Iris pigment epithelial cell (primary cell): ENCODE measurements around the gene EIF2B1.
A peak's percentile ranks its signal among the peaks of the same experiment; 100 is the strongest.
"Not testable (repeated sequence)": the region's sequence is repeated elsewhere in the genome, so short reads cannot be mapped to it uniquely, and the experiment has no call there.

Experiments used
- DNase-seq: peaks from one replicate; pipeline ENCODE4 v3.0.0-alpha.2; 2011; ENCODE audit warnings: low read depth

EIF2B1 gene

DNA sequence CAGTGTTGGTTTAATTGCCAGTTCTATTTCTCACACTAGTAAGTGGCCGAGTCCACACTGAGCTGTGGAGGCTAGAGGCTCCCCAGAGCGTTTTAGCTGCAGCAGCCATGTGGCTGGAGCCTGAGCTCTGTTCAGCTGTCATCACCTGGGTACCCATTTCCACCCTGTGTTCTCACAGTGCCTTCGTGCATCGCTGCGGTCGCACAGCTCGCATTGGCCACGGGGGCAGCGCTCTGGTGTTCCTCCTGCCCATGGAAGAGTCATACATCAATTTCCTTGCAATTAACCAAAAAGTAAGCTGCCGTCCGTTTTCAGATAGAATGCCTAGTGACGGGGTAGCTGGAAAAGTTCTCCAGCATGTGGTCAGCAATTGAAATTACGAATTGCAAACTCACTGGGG is 15.9 kb downstream of the EIF2B1 start:
- DNase-seq, result no peak

DNA sequence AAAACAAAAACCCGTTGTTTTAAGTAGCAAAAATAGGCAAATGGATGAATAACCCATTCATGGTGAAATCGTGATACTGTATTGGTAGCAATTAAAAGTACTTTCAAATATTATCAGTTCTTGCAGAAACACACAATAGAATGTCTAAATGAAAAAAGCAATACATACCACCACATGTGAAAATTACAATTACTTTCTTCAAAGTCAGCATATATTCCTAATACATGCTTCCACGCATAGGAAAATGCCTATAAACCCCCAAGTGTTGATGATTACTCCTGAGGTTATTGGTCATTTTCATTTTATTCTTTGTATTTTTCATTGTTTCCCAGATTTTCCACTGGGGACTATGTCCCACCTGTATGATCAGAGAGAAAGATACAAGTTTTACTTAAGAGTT is 16.3 kb downstream of the EIF2B1 start:
- no peak for DNase-seq

DNA sequence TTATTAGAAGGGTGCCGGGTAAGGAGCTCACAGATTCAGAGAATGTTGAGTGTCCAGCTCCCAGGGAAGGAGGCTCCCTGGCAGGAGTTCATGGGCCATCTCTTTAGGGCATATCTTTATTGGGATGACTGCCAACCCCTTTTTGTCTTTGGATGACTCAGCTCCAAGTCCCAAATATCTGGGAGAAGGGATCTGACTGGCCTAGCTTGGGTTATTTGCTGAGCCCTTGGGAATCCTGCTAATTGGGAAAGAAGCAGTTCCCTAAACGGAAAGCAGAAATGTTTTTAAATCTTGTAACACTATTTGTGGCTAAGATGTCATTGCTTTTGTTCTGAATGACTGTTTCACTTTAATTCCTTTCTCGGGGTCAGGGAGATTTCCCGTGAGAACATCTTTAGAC is 19.0 kb downstream of the EIF2B1 start:
- DNase-seq, result peak; percentile 6

DNA sequence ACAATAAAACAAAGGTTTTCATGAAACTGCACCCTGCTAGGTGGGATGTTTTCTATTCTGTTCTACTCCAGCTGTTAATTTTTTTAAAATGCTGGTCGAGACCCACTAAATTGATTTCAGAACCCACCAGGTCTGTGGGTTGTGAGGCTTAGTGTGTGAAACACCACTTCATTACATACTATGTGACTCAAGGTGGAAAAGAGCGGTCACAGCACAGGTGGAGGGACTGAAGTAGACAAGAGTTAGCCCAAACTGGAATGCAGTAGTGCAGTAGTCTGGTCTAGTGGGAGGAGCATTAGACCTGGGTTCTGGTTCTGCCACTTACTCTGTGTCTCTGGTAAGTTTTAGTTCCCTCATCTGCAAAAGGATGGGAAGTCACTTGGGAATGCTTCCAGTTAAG is 19.4 kb downstream of the EIF2B1 start:
- DNase-seq, result no peak

DNA sequence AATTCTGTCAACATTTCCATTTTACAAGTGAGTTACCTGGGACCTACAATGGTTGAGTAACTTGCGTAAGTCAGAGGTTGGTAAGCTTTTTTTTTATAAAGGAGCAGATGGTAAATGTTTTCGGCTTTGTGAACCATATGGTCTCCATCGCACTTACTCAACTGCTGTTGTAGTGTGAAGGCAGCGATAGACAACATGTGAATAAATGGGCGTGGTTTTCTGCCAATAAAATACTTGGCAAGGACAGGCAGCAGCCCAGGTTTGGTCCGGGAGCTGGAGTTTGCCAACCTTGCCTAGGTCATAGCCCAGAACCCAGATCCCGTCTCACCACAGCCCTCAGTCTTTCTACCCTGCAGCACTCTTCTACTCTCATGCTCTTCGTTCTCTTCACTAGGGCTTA is 25.3 kb downstream of the EIF2B1 start:
- DNase-seq, result no peak

DNA sequence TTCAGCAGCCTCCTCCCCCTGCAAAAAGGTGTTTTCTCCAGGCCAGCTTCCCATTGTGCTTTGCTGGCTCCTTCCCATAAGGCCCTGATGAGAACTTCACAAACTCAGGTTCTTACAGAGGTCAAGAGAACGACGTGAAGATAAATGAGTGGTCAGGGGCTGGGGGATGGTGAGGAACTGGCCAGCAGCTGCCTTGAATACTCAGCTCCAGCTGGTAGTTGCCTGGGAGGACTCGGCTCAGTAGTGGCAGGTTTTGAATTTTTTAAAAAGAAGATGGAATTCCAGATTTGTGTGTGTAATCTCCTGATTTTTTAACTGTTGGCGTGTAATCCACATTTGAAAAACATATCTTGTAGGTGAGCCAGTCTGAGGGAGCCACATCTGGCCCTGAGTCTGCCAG is 25.7 kb downstream of the EIF2B1 start:
- no peak for DNase-seq

DNA sequence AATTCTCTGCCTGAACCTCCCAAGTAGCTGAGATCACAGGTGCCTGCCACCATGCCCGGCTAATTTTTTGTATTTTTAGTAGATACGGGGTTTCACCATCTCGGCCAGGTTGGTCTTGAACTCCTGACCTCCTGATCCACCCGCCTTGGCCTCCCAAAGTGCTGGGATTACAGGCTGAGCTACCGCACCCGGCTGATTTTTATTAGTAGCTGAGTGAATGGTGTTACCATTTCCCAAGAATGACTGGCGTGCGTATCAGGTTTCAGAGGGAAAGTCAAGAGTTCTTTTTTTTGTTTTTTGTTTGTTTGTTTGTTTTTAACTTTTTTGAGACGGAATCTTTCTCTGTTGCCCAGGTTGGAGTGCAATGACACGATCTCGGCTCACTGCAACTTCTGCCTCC is 30.0 kb downstream of the EIF2B1 start:
- DNase-seq, result not testable (repeated sequence)

DNA sequence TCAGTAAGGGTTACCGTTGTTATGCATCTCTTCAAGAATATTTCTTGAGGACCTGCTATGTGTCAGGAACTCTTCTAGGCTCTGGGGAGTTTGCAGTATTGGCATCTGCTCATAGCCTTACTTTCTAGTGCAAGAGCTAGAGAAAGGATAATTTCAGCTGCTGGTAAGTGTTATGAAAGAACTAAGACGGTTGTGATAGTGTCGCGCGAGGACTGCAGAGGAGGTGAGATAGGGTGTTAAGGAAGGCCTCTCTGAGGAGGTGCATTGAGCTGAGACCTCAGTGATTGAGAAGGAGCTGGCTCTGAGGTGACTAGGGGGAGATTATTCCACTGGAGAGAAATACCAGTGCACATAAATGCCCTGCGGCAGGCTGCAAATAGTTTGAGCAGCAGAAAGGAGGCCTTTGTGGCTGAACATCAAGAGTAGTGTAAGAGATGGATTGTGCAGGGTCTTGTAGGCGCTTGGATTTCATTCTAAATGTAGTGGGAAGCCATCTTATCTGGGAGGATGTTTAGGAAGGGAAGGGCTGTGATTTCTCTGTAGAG is 30.8 kb downstream of the EIF2B1 start:
- peak; percentile 52 for DNase-seq

DNA sequence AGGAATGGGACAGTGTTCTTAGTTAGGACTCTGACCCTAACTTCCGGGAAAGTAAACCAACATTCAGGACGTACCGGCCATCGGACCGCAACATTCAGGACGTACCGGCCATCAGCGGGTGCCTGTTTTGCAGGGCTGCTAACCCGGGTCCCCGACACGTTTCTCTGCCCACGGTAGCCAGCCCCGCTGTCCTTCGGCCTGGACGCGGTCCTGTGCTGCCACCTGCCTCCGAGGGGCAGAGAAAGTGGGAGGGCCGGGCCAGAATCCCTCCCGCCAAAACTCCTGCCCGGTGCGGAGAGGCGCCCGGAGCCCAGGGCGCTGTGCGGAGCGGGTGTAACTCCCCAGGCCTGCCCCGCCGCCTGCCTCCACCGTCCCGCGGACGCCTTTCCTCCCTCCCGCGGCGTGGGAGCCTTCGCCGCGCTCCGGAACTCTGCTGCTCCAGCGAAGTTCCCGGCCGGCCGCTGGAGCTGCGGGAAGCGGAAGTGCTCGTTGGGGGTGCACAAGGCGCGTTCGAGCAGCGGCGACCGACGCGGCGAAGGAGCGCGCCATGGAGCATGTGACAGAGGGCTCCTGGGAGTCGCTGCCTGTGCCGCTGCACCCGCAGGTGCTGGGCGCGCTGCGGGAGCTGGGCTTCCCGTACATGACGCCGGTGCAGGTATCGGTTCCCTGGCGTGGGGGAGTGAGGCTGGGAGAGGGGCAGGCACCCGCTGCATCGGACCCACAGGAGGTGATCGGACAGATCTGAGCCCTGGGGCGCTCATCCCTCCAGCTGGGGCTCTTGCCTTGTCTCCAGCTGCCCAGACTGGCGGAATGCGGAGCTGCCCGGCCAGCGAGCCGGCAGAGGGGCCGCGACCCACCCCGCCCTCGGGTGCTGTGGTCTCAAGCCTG is 31.6 kb downstream of the EIF2B1 start, which contains the start of gene DDX55:
Gene DDX55, plus strand, starts transcription at position 498 of the 888 bp plus-strand sequence. Its CDS starts 50 bp downstream, at position 548.
- DNase-seq, result peak; percentile 86

DNA sequence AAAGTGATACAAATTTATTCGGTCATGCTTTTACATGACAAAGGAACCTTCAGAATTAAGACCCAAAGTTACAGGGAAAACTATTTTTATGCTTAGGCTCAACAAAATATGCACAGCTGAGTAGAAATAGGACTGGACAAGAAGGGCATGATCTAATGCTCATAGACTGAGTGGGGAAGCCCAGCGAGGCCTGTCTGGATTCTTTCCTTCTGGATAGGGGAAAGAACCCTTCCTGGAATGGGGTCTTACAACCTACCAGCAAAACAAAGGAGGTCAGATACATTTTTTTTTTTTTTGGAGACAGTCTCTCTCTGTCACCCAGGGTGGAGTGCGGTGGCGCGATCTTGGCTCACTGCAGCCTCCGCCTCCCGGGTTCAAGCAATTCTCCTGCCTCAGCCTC is 33.8 kb downstream of the EIF2B1 start:
- DNase-seq, result no peak

DNA sequence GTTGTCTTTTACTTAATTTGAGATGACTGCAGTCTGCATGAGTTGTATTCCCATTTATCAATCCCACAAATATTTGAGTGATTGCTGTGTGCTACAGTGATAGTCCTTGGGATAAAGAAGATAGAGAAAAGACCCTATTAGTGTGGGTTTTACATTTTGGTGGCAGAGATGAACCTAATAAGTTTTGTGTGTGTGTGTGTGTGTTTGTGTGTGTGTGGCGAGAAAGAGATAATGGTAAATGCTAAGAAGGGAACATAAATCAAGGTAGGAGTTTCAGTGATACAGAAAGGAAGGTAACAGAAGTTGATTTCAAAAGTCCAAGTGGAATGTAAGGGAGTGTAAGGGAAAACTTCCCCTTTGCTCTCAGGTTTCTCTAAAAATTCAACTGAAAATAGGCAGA is 34.2 kb downstream of the EIF2B1 start:
- no peak for DNase-seq

DNA sequence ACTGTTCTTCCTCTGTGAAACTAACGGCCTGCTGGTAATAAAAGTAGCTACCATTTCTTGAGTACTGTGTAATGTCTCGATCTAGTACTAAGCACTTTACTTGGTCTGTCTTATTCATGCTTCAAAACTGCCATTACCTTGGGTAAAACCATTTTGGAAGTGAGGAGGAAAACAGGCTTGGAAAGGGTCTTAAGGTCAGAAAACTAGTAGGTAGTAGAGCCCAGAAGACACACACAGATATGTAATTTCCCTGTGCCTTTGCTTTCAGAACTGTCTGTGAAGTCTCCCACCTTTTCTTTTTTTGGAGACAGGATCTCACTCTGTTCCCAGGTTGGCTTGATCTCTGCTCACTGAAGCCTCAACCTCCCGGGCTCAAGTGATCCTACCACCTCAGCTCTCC is 35.0 kb downstream of the EIF2B1 start:
- no peak for DNase-seq

DNA sequence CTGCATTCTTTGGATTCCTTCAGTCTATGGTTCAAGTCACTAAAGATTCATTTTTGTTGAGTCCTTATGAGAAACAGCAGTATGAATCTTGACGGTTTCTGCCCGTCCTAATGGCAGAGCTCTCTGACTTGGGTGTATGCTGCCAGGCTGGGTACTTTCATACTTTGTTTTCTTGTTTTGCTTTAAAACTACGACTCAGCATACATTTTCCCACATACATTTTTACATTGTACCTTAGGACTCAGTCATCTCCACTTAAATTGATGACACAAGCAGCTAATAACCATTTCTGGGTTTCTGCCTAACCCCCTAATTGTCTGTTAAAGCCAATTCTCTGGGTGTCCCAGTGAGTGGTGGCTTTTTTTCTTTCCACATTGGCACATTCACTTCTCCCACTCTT is 36.4 kb downstream of the EIF2B1 start:
- DNase-seq, result no peak

DNA sequence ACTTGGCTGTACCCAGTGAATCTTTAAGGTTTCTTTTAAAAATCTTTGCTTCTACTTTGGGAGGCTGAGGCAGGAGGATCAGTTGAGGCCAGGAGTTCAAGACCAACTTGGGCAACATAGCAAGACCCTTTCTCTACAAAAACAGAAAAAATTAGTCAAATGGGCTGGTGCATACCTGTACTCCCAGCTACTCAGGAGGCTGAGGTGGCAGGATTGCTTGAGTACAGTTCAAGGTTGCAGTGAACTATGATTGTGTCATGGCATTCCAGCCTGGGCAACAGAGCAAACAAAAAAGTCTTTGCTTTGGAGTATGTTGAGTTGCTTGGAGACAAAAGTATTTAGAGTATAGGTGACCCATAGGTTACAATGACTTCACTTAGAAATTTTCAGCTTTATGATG is 37.8 kb downstream of the EIF2B1 start:
- DNase-seq, result peak; percentile 21

DNA sequence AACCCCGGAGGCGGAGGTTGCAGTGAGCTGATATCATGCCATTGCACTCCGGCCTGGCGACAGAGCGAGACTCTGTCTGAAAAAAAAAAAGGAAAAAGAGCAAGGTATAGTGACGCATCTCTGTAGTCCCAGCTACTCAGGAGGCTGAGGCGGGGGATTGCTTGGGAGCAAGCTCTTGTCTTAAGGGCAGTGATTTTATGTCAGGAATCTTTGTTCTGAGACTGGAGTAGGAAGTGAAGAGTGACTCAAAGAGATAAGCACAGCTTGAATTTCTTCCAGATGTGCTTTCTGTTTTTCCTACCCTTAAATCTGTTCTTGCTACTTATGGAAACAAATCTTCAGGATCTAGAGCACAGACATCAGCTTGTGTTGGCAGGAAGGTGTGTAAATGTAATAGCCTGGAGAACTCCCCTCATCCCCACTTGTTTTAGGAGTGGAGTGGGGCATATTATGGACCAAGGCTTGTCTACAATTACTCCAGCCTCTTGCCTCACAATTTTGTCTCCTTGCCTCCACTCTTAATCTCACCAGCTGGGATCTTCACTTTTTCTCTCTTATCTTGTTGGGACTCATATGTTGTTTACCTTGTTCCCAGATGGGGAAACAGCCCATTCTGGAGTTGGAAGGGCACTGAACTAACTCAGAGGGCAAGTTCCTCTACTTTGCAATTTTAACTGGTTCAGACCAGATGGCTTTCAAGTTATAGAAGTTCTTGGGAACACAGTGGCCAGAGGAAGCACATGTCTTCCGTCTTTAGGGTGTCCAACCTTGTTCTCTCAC is 41.6 kb downstream of the EIF2B1 start:
- DNase-seq, result peak; percentile 85

DNA sequence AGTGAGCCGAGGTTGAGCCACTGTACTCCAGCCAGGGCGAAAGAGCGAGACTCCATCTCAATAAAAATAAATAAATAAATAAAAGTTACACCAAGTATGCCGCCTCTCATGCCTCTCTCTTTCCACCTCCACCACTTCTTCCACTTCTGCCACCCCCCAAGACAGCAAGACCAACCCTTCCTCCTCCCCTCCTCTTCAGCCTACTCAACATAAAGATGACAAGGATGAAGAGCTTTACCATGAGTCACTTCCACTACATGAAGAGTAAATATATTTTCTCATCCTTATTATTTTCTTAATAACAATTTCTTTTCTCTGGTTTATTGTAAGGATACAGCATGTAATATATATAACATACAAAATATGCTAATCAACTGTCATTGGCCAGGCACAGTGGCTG is 52.7 kb downstream of the EIF2B1 start:
- DNase-seq, result peak; percentile 45

DNA sequence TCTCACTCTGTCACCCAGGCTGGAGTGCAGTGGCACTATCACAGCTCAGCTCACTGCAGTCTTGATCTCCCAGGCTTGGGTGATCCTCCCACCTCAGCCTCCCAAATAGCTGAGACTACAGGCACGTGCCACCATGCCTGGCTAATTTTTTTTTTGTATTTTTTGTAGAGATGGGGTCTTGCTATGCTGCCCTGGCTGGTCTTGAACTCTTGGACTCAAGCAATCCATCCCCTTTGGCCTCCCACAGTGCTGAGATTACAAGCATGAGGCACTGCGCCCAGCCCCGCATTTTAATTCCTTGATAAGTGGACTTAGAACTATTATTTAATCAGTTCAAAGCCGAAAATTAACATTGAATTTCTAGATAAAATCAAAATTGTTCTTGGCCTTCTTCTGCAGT is 54.7 kb downstream of the EIF2B1 start:
- DNase-seq, result not testable (repeated sequence)

DNA sequence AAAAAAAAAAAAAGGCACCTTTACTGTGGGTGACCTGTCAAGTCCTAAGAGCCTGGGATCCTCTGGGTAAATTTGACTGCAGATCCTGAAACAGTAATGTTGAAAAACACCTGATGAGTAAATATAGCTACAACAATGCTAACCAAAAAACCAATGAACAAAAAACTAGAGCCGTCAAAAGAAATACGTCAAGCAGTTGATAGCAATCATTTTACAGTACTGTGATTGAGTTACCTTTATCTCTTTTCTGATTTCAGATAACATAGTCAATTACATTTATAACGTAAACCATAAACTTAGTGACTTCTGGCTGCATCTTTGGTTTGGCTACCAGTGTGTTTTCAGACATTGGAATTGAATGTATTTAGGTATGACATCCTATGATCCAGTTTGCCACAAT is 55.2 kb downstream of the EIF2B1 start:
- DNase-seq, result no peak

DNA sequence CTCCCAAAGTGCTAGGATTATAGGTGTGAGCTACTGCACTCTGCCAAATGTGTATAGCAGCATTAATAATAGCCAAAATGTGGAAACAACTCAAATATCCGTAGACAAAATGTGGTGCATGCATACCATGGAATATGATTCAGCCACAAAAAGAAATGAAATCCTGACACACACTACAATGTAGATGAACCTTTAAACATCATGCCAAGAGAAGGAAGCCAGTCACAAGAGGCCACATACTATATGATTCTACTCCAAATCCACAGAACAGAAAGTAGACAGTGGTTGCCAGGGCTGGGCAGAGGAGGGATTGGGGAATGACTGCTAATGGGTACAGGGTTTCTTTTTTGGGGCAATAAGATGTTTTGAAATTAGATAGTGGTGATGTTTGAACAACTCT is 56.9 kb downstream of the EIF2B1 start:
- peak; percentile 12 for DNase-seq

DNA sequence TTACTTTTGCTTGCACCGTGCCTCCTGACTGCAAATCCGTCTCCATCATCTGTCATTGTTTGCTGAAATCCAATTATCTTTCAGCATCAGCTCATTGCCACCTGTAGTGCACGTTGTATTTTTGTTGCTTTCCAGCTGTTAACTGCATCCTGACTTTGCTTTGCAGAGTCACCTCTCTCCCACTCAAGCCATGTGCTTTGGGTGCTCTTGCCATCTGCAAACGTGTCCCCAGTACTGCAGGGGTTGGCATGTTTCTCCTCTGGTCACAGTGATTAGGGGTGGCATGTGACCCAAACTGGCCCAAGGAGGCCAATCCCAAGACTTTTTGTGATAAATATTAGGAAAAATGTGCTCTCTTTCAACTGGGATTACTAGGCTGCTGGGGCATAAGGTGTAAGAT is 59.6 kb downstream of the EIF2B1 start:
- no peak for DNase-seq

DNA sequence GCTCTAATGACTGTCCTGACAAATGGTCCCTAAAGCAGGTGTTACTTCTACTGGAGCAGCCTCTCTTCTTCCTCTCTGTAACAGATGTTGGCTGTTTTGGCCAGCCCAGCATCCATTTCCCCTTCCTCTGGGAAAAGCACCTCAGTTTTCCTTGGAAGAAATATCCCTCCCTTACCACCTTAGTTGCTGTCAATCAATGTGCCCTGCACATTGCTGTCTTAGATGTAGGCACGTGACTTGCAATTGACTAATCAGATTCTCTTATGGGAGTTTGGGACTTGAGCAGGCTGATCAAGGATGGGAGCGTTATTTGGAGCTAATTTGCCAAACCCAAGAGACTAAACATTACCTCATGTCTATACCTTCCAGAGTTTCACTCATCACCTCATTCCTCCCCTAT is 61.1 kb downstream of the EIF2B1 start:
- DNase-seq, result no peak

DNA sequence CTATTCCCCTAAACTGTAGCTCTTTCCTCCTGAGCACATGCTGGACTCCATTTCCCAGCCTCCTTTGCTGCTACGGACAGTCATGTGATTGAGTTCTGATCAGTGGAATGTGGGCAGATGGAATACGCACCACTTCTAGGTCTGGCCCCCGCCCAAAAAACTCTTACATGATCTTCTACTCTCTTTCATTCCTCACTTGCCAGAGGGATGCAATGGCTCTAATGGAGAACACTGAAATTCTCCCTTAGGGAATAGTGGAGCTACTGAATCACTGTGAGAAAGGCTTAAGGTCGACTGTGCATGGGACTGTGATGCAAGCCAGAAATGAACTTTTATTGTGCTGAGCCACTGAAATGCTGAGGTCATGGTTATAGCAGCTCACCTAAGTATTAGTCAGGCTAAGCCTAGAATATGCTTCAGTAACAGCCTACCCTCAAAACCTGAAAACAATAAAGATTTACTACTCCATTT is 62.1 kb downstream of the EIF2B1 start:
- peak; percentile 83 for DNase-seq
